Spleen (tissue), 11 donors: ENCODE results near the gene SPEM1. TPM values are rescaled to one million over a fixed set of nuclear protein-coding genes. Genes with fewer than 3 reads are reported as not detected.

ENCODE experiments used
- DNase-seq: peaks from one replicate; pipeline ENCODE4 v3.0.0-alpha.2; 2020
- H3K27ac ChIP-seq, 8 donors: fragments of 200-600 bp; sonication (generic) in 7 of 8; 1 replicate in 4 of 8; 2 replicates in 4 of 8; pipeline versions ENCODE4 v1.5.0 to v1.8.0; 2016 to 2021; ENCODE audit warnings: inconsistent platforms in 4 of 8, mild to moderate bottlenecking in 4 of 8, moderate library complexity in 1 of 8
- H3K27me3 ChIP-seq, 7 donors: fragments of 200-600 bp; sonication (generic) in 6 of 7; replicated peaks in 1 of 7; 1 replicate in 4 of 7; 2 replicates in 3 of 7; pipeline versions ENCODE4 v1.5.0 to v1.8.0; 2016 to 2021; ENCODE audit warnings: inconsistent platforms in 3 of 7, mild to moderate bottlenecking in 1 of 7
- H3K36me3 ChIP-seq, 6 donors: fragments of 200-600 bp; sonication (generic) in 5 of 6; 1 replicate in 4 of 6; 2 replicates in 2 of 6; pipeline versions ENCODE4 v1.5.0 to v1.8.0; 2016 to 2021; ENCODE audit warnings: inconsistent platforms in 2 of 6
- H3K4me1 ChIP-seq, 6 donors: fragments of 200-600 bp; sonication (generic) in 5 of 6; 1 replicate in 3 of 6; 2 replicates in 3 of 6; pipeline versions ENCODE4 v1.5.0 to v1.8.0; 2016 to 2021; ENCODE audit warnings: inconsistent platforms in 3 of 6
- H3K4me3 ChIP-seq, 8 donors: fragments of 200-600 bp; sonication (generic) in 7 of 8; 1 replicate in 4 of 8; 2 replicates in 4 of 8; pipeline versions ENCODE4 v1.5.0 to v1.8.0; 2016 to 2021; ENCODE audit warnings: inconsistent platforms in 4 of 8, mild to moderate bottlenecking in 4 of 8, moderate library complexity in 2 of 8
- H3K9me3 ChIP-seq, 8 donors: fragments of 200-600 bp; sonication (generic) in 7 of 8; 1 replicate in 4 of 8; 2 replicates in 4 of 8; pipeline versions ENCODE4 v1.5.0 to v1.8.0; 2016 to 2021; ENCODE audit warnings: inconsistent platforms in 4 of 8
- POLR2A ChIP-seq, 3 donors: fragments of 450-650 bp; IDR thresholded peaks; one replicate each; pipeline ENCODE4 v1.5.1; 2017; ENCODE audit warnings: antibody characterized with exemption in 3 of 3, mild to moderate bottlenecking in 1 of 3
- POLR2AphosphoS5 ChIP-seq, 3 donors: sonication (generic); formaldehyde crosslinking; IDR thresholded peaks; one replicate each; pipeline ENCODE4 v1.5.1; 2017; ENCODE audit warnings: antibody characterized with exemption in 3 of 3
- WGBS, 5 donors: extraction: QIAGEN DNeasy Blood & Tissue Kit in 3 of 5; methylation state at CpG; one replicate each; pipeline versions ENCODE4 v1.1.5 to v1.1.7; 2013 to 2018; 5-methylcytosine and 5-hydroxymethylcytosine counted together
- intact Hi-C: fragments of 100-400 bp; cut with DNase I; formaldehyde crosslinking; loops from one replicate; pipeline ENCODE4 v1.15.0; 2023; ENCODE audit warnings: low total_unique reads
- polyA plus RNA-seq, 3 donors: library from polyadenylated mRNA; stranded (reverse); fragments of 200-250 nt; gene quantifications; one replicate each; pipeline ENCODE4 v1.2.1, GENCODE V29; 2013
- total RNA-seq, 7 donors: library from RNA; depleted of rRNA in 3 of 7; stranded (reverse); fragments of >200 nt in 3 of 7; fragmentation: NEBNext Ultra II Directional in 4 of 7; extraction: Animal tissue kit (Norgen Biotek cat#: 25700) in 4 of 7; gene quantifications; one replicate each; pipeline versions ENCODE4 v1.1.0 to v1.2.1, GENCODE V29; 2016 to 2021
- TF ChIP-seq, protein P1 (sequence below), 11 experiments: fragments of 200-600 bp in 7 of 11; fragments of 450-650 bp in 4 of 11; sonication (generic) in 4 of 11; IDR thresholded peaks in 8 of 11; conservative IDR thresholded peaks in 3 of 11; 1 replicate in 7 of 11; 2 replicates in 4 of 11; pipeline versions ENCODE4 v1.4.0 to v1.8.0; 2016 to 2021; ENCODE audit warnings: antibody characterized with exemption in 11 of 11, inconsistent platforms in 4 of 11, mild to moderate bottlenecking in 1 of 11
- donor health status: healthy with polysubstance abuse.
- donor health status: DM: no; HTN: no; CAD: no; lungs with moderate emphysema.
- donor health status: DM: no; HTN: no; CAD: no.
- donor health status: Bipolar disorder and iron deficiency.
- donor health status: healthy.
- donor health status: DM: no; HTN: no; CAD: no.
- donor health status: DM: yes; HTN: yes; CAD: no.

The SPEM1 gene
- total and polyA plus RNA-seq, 10 donors = not detected

GRCh38 chr17:7409716-7410115 is 10.4 kb upstream of the SPEM1 start:
- Histone ChIP-seq H3K27ac (no peak overlapping the region), H3K27me3 (peaks cover 0 to 27% (median 7%) of the 10 kb centered on the region in 7 donors), H3K9me3 (no peaks in the 10 kb centered on the region), H3K36me3 (no peaks in the 10 kb centered on the region), H3K4me3 (no peak overlapping the region), H3K4me1 (peaks cover 0 to 22% (median 9%) of the 10 kb centered on the region in 6 donors)
- no peak for DNase-seq
- TF ChIP-seq, protein P1, sequence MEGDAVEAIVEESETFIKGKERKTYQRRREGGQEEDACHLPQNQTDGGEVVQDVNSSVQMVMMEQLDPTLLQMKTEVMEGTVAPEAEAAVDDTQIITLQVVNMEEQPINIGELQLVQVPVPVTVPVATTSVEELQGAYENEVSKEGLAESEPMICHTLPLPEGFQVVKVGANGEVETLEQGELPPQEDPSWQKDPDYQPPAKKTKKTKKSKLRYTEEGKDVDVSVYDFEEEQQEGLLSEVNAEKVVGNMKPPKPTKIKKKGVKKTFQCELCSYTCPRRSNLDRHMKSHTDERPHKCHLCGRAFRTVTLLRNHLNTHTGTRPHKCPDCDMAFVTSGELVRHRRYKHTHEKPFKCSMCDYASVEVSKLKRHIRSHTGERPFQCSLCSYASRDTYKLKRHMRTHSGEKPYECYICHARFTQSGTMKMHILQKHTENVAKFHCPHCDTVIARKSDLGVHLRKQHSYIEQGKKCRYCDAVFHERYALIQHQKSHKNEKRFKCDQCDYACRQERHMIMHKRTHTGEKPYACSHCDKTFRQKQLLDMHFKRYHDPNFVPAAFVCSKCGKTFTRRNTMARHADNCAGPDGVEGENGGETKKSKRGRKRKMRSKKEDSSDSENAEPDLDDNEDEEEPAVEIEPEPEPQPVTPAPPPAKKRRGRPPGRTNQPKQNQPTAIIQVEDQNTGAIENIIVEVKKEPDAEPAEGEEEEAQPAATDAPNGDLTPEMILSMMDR (IDR thresholded peaks at IDR 0.05 in 8 of 11, conservative IDR thresholded peaks at IDR 0.05 in 3 of 11) = no peak
- TF ChIP-seq POLR2AphosphoS5 (IDR thresholded peaks at IDR 0.05) = no peak
- no peak for TF ChIP-seq POLR2A (IDR thresholded peaks at IDR 0.05)
- WGBS, 5 donors = 87 to 98% (median 93%) methylated on average over 6 of the region's 6 CpGs
- intact Hi-C loops = no loop called here

GRCh38 chr17:7410634-7411426 is 9.3 kb upstream of the SPEM1 start:
- H3K4me1 ChIP-seq = peaks cover 0 to 11% (median 2%) of the 10 kb centered on the region in 6 donors
- intact Hi-C loops = no loop called here
- no peaks in the 10 kb centered on the region for H3K9me3 ChIP-seq
- 86 to 93% (median 90%) methylated on average over 25 of the region's 25 CpGs for WGBS, 5 donors
- H3K36me3 ChIP-seq = no peaks in the 10 kb centered on the region
- no peak overlapping the region for H3K4me3 ChIP-seq
- peaks cover 0 to 16% (median 0%) of the 10 kb centered on the region in 7 donors for H3K27me3 ChIP-seq
- no peak for DNase-seq
- no peak for TF ChIP-seq POLR2A (IDR thresholded peaks at IDR 0.05)
- no peak for TF ChIP-seq POLR2AphosphoS5 (IDR thresholded peaks at IDR 0.05)
- TF ChIP-seq, protein P1 (IDR thresholded peaks at IDR 0.05 in 8 of 11, conservative IDR thresholded peaks at IDR 0.05 in 3 of 11) = no peak
- no peak overlapping the region for H3K27ac ChIP-seq

DNA sequence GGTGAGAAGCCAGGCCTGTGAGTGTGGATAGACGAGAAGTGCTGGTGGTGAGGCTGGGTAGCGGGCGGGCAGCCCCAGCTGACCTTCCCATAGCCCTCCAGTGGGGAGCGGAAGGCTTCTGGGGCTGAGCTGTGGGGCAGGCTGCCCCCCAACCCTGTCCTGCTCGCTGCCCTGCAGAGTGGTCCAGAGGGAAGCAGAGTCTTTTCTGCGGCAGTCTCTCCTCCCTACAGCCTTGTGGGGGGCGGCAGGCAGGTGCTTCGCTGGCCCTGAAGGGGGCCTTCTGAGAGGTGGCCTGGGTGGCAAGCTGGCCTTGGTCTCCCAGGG is 8.7 kb upstream of the SPEM1 start:
- intact Hi-C loops = no loop called here

More for the DNA sequence above, 8.7 kb upstream of the SPEM1 start:
- Histone ChIP-seq H3K36me3 (no peaks in the 10 kb centered on the region), H3K4me1 (peaks cover 0 to 10% (median 0%) of the 10 kb centered on the region in 6 donors), H3K27ac (no peak overlapping the region), H3K27me3 (peaks cover 0 to 14% (median 0%) of the 10 kb centered on the region in 7 donors), H3K9me3 (no peaks in the 10 kb centered on the region), H3K4me3 (no peak overlapping the region)
- WGBS, 5 donors = 89 to 98% (median 94%) methylated on average over 5 to 8 of the region's 8 CpGs
- no peak for DNase-seq
- TF ChIP-seq, protein P1 (IDR thresholded peaks at IDR 0.05 in 8 of 11, conservative IDR thresholded peaks at IDR 0.05 in 3 of 11) = no peak
- TF ChIP-seq POLR2A (IDR thresholded peaks at IDR 0.05) (no peak), POLR2AphosphoS5 (IDR thresholded peaks at IDR 0.05) (no peak)
